ENCODE results near the gene CNGB1. TPM values are rescaled to one million over a fixed set of nuclear protein-coding genes. Genes with fewer than 3 reads are reported as not detected.
"Not testable (repeated sequence)": the region's sequence is repeated elsewhere in the genome, so short reads cannot be mapped to it uniquely, and the experiment has no call there.

CNGB1 gene
- total and polyA plus RNA-seq, 2 experiments from 2014 or later = not detected

- H3K27ac ChIP-seq = no peak overlapping the region
- no peaks in the 10 kb centered on the region for H3K36me3 ChIP-seq
- H3K27me3 ChIP-seq = no peaks in the 10 kb centered on the region
- no peak for TF ChIP-seq CTCF (IDR thresholded peaks at IDR 0.05; ENCODE audit: low read depth, low read length)
- H3K4me1 ChIP-seq (ENCODE audit: low read depth) = peaks cover 4% of the 10 kb centered on the region
- no peak overlapping the region for H3K4me3 ChIP-seq
- H3K9me3 ChIP-seq (ENCODE audit: low read depth) = no peaks in the 10 kb centered on the region
- no peak for DNase-seq (ENCODE audit: low read depth in 1 of 2, low spot score in 1 of 2)
Observed at GRCh38 chr16:57946181-57946801, 24.6 kb downstream of the CNGB1 start.

DNA sequence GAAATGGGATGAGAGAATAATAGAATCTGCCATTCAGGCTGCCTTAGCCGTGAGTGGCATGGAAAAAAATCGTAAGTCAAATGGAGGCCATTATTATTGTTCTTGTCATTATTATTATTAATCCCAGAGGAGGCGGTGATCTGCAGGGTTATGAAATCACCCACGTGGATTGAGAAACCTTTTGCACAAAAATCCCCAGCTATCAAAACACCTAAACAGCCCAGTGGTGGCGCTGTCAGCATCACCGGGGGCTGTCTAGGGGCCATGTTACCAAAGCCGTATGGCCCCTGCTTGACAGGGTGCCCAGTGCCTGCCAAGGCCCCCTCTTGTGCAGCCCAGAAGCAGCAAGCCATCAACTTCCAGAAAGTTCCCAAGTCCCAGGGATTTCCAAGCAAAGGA is 25.2 kb downstream of the CNGB1 start:
- H3K27me3 ChIP-seq = no peaks in the 10 kb centered on the region
- H3K4me3 ChIP-seq = no peak overlapping the region
- peaks cover 4% of the 10 kb centered on the region for H3K4me1 ChIP-seq (ENCODE audit: low read depth)
- no peaks in the 10 kb centered on the region for H3K9me3 ChIP-seq (ENCODE audit: low read depth)
- no peaks in the 10 kb centered on the region for H3K36me3 ChIP-seq
- peak; percentile 43 for TF ChIP-seq CTCF (IDR thresholded peaks at IDR 0.05; ENCODE audit: low read depth, low read length)
- no peak overlapping the region for H3K27ac ChIP-seq
- DNase-seq (ENCODE audit: low read depth in 1 of 2, low spot score in 1 of 2) = peak in 1 of 2 donors; percentile 32

DNA sequence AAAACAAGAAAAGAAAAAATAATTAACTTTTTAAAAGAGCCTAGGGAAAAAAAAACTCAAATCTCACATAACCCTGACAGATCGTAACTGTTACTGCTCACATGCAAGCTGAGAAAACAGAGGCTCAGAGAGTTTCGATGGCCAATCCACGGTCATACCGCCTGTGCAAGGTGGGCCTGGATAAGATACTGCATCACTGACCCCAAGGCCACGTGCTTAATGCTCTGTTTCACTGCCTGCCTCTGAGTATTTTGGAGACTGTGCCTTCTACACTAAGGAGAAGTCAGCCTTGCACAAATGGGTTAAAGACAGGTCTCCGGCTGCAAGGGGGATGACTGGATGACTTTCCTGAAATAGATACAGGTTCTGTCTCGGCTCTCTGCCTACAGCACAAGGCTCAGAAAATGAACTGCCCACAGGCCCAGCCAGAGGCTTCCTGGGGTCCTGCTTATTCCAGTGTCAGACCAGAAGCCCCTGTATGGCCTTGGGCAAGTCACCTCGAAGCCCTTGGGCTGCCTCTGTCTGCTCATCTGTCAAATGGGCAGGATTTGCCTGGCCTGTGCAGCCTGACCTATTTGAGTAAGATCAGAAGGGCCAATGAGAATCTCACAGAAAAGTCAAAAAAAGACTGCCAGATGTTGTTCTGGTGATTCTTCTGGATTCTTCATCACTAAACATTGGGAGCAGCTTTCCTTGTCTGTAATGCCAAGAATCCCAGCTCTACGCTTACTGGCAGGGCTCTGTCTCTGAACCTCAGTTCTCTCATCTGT is 25.8 kb downstream of the CNGB1 start:
- no peak overlapping the region for H3K4me3 ChIP-seq
- peaks cover 4% of the 10 kb centered on the region for H3K4me1 ChIP-seq (ENCODE audit: low read depth)
- H3K9me3 ChIP-seq (ENCODE audit: low read depth) = no peaks in the 10 kb centered on the region
- no peaks in the 10 kb centered on the region for H3K27me3 ChIP-seq
- no peaks in the 10 kb centered on the region for H3K36me3 ChIP-seq
- peak in 1 of 2 donors; percentile 20 for DNase-seq (ENCODE audit: low read depth in 1 of 2, low spot score in 1 of 2)
- TF ChIP-seq CTCF (IDR thresholded peaks at IDR 0.05; ENCODE audit: low read depth, low read length) = no peak
- H3K27ac ChIP-seq = peak overlapping the region; percentile 2

GRCh38 chr16:57943381-57943780 is 27.5 kb downstream of the CNGB1 start:
- H3K9me3 ChIP-seq (ENCODE audit: low read depth); H3K27me3 ChIP-seq; H3K4me3 ChIP-seq; H3K36me3 ChIP-seq; H3K4me1 ChIP-seq (ENCODE audit: low read depth); H3K27ac ChIP-seq; DNase-seq (ENCODE audit: low read depth in 1 of 2, low spot score in 1 of 2): not testable (repeated sequence)

- not testable (repeated sequence) for H3K27ac ChIP-seq; H3K36me3 ChIP-seq; H3K4me3 ChIP-seq; DNase-seq (ENCODE audit: low read depth in 1 of 2, low spot score in 1 of 2); H3K9me3 ChIP-seq (ENCODE audit: low read depth); H3K27me3 ChIP-seq; H3K4me1 ChIP-seq (ENCODE audit: low read depth)
Observed at GRCh38 chr16:57941901-57942300, 29.0 kb downstream of the CNGB1 start.

DNA sequence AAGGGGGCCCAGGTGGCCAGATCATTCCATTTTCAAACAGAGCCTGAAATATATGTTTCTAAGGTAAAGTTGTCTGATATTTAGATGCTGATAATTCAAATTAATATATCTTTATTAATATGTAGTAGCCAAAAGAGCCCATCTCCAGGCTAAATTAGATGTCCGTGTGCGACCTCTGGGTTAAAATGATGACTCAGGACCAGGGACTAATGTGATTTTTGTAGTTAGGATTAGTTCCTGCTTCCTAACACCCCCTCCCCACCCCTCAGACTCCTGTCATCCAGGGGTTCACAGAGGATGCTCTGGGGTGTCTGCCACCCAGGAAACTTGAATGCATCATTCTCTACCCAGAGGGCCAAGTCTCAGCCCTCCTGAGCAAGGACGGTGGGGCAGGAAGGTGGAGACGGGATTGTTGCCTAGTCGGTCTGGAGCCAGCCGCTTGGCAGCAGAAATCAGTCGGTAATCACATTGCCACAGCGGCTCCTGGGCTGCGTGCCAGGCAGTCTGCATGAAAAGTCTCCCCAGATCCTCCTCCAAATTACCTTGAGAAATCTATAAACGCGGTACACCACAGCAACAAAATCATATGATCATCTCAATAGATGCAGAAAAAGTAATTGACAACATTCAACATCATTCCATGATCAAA is 29.8 kb downstream of the CNGB1 start:
- H3K27me3 ChIP-seq = no peaks in the 10 kb centered on the region
- DNase-seq (ENCODE audit: low read depth in 1 of 2, low spot score in 1 of 2) = peak in 1 of 2 donors; percentile 60
- H3K4me1 ChIP-seq (ENCODE audit: low read depth) = peaks cover 4% of the 10 kb centered on the region
- TF ChIP-seq CTCF (IDR thresholded peaks at IDR 0.05; ENCODE audit: low read depth, low read length) = no peak
- no peaks in the 10 kb centered on the region for H3K9me3 ChIP-seq (ENCODE audit: low read depth)
- no peak overlapping the region for H3K4me3 ChIP-seq
- no peaks in the 10 kb centered on the region for H3K36me3 ChIP-seq
- H3K27ac ChIP-seq = no peak overlapping the region
